Measurements from ENCODE around the gene GRPEL1. TPM values are rescaled to one million over a fixed set of nuclear protein-coding genes. Genes with fewer than 3 reads are reported as not detected.

GRPEL1 gene
- total RNA-seq, 4 donors from 2014 or later = 7.4 to 55.0 (median 21.4) TPM

GRCh38 chr4:7075962-7076695 is 8.3 kb upstream of the GRPEL1 start:
- no peak for TF ChIP-seq CTCF (IDR thresholded peaks at IDR 0.05)
- no peak for TF ChIP-seq POLR2A (IDR thresholded peaks at IDR 0.05)
- Histone ChIP-seq H3K27me3 (no peaks in the 10 kb centered on the region), H3K9me3 (no peaks in the 10 kb centered on the region), H3K27ac (no peak overlapping the region), H3K36me3 (no peaks in the 10 kb centered on the region), H3K4me1 (no peaks in the 10 kb centered on the region), H3K4me3 (no peak overlapping the region)
- intact Hi-C loops (cut with DNase I; ENCODE audit: low total_unique reads) = loop anchor here (10.0 kb wide), 1 partner anchor 91 kb away; no protein-coding TSS in a partner anchor
- DNase-seq = no peak

GRCh38 chr4:7074426-7074825 is 6.6 kb upstream of the GRPEL1 start:
- Histone ChIP-seq H3K27ac (no peak overlapping the region), H3K36me3 (no peaks in the 10 kb centered on the region), H3K9me3 (no peaks in the 10 kb centered on the region), H3K27me3 (no peaks in the 10 kb centered on the region), H3K4me3 (no peak overlapping the region), H3K4me1 (no peaks in the 10 kb centered on the region)
- intact Hi-C loops (cut with DNase I; ENCODE audit: low total_unique reads) = loop anchor here (10.0 kb wide), 1 partner anchor 90 kb away; no protein-coding TSS in a partner anchor
- no peak for TF ChIP-seq POLR2A (IDR thresholded peaks at IDR 0.05)
- no peak for TF ChIP-seq CTCF (IDR thresholded peaks at IDR 0.05)
- no peak for DNase-seq

- DNase-seq = no peak
- Histone ChIP-seq H3K4me1 (peaks cover 0 to 3% of the 10 kb centered on the region in 2 donors), H3K36me3 (no peaks in the 10 kb centered on the region), H3K27me3 (no peaks in the 10 kb centered on the region), H3K9me3 (no peaks in the 10 kb centered on the region), H3K27ac (no peak overlapping the region), H3K4me3 (no peak overlapping the region)
- TF ChIP-seq CTCF (IDR thresholded peaks at IDR 0.05) (no peak), POLR2A (IDR thresholded peaks at IDR 0.05) (no peak)
- intact Hi-C loops (cut with DNase I; ENCODE audit: low total_unique reads) = loop anchor here (10.0 kb wide), 1 partner anchor 89 kb away; no protein-coding TSS in a partner anchor
These were observed 5.9 kb upstream of the GRPEL1 start for GRCh38 chr4:7073526-7074390.

- intact Hi-C loops (cut with DNase I; ENCODE audit: low total_unique reads) = loop anchor here (10.0 kb wide), 1 partner anchor 88 kb away; no protein-coding TSS in a partner anchor
- H3K9me3 ChIP-seq = no peaks in the 10 kb centered on the region
- peaks cover 0 to 3% of the 10 kb centered on the region in 2 donors for H3K4me1 ChIP-seq
- H3K4me3 ChIP-seq = no peak overlapping the region
- no peak for TF ChIP-seq POLR2A (IDR thresholded peaks at IDR 0.05)
- no peak for TF ChIP-seq CTCF (IDR thresholded peaks at IDR 0.05)
- no peak overlapping the region for H3K27ac ChIP-seq
- no peak for DNase-seq
- no peaks in the 10 kb centered on the region for H3K36me3 ChIP-seq
- H3K27me3 ChIP-seq = no peaks in the 10 kb centered on the region
These were observed 5.2 kb upstream of the GRPEL1 start for GRCh38 chr4:7073059-7073458.
